SH-SY5Y (cell line): ENCODE data around the gene ZBTB49.

ENCODE experiments used
- GATA2 ChIP-seq: IDR thresholded peaks from 2 replicates; pipeline ENCODE4 v1.6.1; 2011; ENCODE audit warnings: mild to moderate bottlenecking, low read depth, low read length
- GATA3 ChIP-seq: IDR thresholded peaks from 2 replicates; pipeline ENCODE4 v1.6.1; 2011; ENCODE audit warnings: low read depth, mild to moderate bottlenecking, low read length, moderate library complexity

Gene ZBTB49

GRCh38 chr4:4327652-4328121 lies 37.6 kb downstream of the ZBTB49 start:
- TF ChIP-seq GATA3: no peak

- TF ChIP-seq GATA3: no peak
- TF ChIP-seq GATA2: no peak
Measured at GRCh38 chr4:4328206-4328605, 38.2 kb downstream of the ZBTB49 start.

- TF ChIP-seq GATA3 (no peak), GATA2 (no peak)
Measured at GRCh38 chr4:4328840-4329239, 38.8 kb downstream of the ZBTB49 start.

GRCh38 chr4:4329496-4329895 lies 39.4 kb downstream of the ZBTB49 start:
- no peak for TF ChIP-seq GATA3
- TF ChIP-seq GATA2: no peak

GRCh38 chr4:4330794-4331193 lies 40.7 kb downstream of the ZBTB49 start:
- no peak for TF ChIP-seq GATA3
- TF ChIP-seq GATA2: no peak

- no peak for TF ChIP-seq GATA3
- no peak for TF ChIP-seq GATA2
Measured at GRCh38 chr4:4332529-4332928, 42.5 kb downstream of the ZBTB49 start.

- no peak for TF ChIP-seq GATA3
- TF ChIP-seq GATA2: no peak
Measured at GRCh38 chr4:4333265-4333706, 43.2 kb downstream of the ZBTB49 start.

GRCh38 chr4:4334798-4335520 lies 44.9 kb downstream of the ZBTB49 start:
- TF ChIP-seq GATA3 (no peak), GATA2 (no peak)

GRCh38 chr4:4338210-4339001 lies 48.4 kb downstream of the ZBTB49 start:
- no peak for TF ChIP-seq GATA3
- no peak for TF ChIP-seq GATA2

- no peak for TF ChIP-seq GATA2
- TF ChIP-seq GATA3: no peak
Measured at GRCh38 chr4:4339504-4340085, 49.5 kb downstream of the ZBTB49 start.

- no peak for TF ChIP-seq GATA3
- no peak for TF ChIP-seq GATA2
Measured at GRCh38 chr4:4341861-4342650, 52.0 kb downstream of the ZBTB49 start.

- TF ChIP-seq GATA2 (no peak), GATA3 (no peak)
Measured at GRCh38 chr4:4343038-4343437, 53.0 kb downstream of the ZBTB49 start.

- no peak for TF ChIP-seq GATA3
- no peak for TF ChIP-seq GATA2
Measured at GRCh38 chr4:4344915-4345527, 55.0 kb downstream of the ZBTB49 start.
